HG03571 (cell line): Measurements from ENCODE around the gene ELMO1.
A peak's percentile ranks its signal among the peaks of the same experiment; 100 is the strongest.

Experiments
- ATAC-seq: cut with Tn5 transposase; IDR thresholded peaks from one replicate; pipeline ENCODE4 v1.9.1; 2021; ENCODE audit not compliant: unreplicated experiment

The ELMO1 gene

DNA sequence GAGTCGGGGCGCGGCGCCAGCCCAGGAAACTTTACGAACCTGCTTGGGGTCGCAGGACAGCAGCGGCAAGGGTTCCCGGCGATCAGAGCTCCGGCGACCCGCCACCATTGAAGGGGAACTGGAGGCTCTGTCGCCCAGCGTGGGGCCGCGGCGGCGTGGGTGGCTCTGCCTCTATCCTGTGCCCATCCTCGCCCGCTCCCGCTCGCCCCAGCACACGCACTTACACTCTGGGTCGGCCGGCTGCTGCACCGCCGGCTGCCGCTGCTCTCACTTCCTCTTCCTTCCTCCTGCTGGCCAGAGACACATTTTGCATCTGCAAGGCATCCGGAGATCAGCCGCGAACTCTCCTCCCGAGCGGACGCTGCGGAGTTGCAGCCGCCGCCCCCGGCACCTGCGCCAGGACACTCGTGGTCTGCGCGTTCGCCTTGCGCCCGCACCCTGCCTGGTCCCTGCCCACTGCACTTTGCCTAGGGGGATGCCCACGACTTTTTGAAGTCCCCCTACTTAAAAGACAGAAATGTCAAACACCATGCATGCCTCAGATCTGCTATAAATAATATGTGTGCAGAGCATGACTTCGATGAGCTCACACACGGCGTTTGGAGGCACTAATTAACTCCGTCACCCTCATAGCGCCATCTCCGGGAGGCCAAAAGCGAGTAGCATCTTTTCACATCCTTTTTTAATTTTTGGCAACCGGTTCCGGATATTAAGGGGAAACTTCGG is at the start of gene ELMO1:
TSS of gene ELMO1 (minus strand) at position 229 of the 726 bp plus-strand sequence. CDS start 106,174 bp downstream, outside the sequence.
- ATAC-seq = peak; percentile 93

GRCh38 chr7:37497576-37497975 is 48.9 kb upstream of the ELMO1 start:
- no peak for ATAC-seq

GRCh38 chr7:37495574-37496184 is 47.0 kb upstream of the ELMO1 start:
- ATAC-seq = no peak

DNA sequence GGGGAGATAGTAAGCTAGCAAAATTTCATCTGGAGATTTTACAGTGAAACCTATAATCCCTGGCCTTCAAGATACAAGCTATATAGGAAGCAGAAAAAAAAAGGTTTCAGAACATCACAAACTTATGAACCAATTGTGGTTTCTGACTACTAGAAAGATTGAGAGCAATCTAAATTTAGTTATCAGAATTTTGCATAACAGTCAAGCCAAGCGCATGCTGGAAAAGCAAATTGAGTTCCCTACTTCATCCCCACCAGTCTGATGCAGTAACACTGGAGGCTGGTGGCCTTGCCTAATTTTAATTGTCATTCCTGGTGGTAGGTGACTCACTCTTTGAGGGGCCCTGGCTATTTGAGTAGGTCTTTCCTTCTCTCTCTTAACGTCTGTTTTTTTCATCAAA is 46.3 kb upstream of the ELMO1 start:
- ATAC-seq = no peak

DNA sequence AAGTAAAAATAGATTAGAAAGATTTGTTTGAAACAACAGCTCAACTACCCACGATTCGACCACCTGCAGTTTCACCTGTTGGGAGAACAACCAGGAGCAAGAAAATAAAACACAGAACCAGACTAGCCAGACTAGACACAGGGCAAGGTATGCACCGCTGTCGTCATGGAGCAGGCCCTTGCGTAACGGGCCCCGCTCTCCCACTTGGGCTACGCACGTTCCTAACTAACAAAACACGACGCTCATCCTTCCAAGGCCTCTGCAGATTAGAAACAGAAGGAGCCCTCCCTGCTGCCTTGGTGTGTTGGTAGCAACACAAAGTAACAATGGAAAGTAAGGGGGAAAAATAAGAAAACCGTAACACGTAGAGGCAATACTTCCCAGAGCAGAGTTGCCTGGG is 45.1 kb upstream of the ELMO1 start:
- no peak for ATAC-seq

DNA sequence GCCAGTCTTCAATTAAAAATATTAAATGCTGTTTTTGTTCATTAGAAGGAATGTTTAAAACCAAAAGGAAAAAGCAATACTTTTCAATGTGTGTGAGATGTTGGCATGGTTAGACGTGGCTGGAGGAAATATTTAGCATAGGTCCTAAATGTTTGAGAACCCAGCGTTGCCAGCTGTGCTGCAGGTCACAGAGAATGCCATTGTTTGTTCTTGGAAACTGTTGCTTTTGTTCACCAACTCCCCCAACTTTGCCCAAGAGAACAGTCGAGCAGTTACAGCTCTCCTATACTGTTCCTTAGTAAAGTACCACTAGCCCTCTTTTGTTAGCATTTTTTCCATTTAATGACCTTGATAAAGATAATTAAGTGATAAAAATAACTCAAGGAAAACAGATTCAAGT is 44.5 kb upstream of the ELMO1 start:
- ATAC-seq = no peak

GRCh38 chr7:37491919-37492694 is 43.4 kb upstream of the ELMO1 start:
- ATAC-seq = no peak

DNA sequence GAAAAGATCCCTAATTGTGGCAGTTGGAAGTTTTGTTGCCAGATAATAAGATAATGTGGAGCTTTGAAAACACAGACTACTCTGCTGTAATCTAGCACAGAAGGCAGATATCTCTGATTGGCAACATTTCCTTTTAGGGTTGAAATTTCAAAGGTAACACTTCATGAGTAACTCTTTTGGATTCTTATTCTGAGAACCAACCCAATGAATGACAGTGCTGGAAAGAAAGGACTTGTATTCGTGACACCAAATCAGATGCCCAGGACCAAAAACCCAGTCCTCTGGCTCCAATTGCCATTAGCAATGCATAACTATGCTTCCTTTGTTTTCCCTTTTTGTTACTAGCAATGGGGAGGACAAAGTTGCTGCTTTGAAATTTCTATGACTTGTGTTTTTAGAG is 41.0 kb upstream of the ELMO1 start:
- ATAC-seq = no peak

DNA sequence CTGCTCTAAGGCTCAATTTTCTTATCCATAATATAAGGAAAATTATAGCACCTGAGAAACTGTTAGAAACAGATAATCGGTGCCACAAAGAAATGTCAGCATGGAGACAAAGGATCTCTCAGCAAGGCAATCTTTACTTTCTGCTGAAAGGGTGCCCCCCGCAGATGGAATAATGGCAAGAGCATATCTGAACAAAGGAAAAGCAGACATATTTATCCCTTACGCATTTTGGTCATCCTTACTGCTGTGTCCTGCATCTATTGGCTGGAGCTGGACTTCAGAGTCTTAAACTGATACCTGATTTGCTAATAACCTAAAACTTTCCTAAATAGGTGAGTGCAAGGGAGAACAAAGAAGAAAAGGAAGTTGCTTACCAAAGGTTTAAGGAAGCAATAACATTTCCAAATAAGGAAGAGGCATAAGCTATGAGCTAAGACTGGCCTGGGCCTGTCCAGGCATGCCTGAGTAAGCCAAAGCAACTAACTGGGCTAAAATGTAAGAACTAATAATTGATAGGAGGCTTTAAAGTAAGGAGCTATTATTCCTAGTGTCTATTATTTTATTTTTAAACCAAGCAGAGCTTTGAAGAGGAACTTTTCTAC is 39.6 kb upstream of the ELMO1 start:
- ATAC-seq = no peak

- ATAC-seq = no peak
Observed at GRCh38 chr7:37484426-37485073, 35.9 kb upstream of the ELMO1 start.

DNA sequence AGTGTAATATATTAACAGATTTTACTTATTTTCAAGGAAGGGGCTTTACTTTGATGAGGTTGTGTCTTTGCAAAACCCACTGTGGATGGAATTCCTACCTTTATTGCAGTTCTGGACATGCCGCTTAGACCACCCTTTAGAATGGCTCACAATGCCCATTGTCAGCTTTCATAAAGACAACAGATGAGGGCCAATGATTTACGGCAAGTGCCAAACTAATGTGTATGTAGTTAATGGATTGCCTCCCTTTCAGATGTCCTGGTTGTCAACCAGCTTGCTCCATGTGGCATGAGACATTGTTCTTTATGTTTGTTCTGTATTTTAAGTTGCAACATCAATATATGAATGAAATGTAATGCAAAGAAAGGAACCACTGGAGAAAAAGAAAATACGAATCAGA is 35.0 kb upstream of the ELMO1 start:
- ATAC-seq = no peak

DNA sequence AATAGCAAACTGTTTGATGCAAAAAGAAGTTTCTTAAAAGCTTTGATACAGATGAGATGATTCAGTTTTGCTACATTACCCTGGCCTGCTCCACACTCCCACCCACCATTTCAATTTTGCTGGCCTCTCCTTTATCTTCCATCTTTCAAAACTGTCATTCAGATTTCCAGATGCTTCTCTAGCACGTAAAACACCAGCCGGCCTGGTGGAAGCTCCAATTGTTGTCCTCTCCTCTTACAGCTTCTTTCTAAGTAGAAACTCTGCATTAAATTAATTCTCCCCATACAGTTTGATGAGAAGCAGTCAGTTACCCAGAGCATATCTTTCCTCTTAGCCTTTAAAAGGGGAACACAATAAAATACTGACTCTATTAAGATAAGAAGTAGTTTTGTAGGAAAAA is 34.3 kb upstream of the ELMO1 start:
- ATAC-seq = no peak

DNA sequence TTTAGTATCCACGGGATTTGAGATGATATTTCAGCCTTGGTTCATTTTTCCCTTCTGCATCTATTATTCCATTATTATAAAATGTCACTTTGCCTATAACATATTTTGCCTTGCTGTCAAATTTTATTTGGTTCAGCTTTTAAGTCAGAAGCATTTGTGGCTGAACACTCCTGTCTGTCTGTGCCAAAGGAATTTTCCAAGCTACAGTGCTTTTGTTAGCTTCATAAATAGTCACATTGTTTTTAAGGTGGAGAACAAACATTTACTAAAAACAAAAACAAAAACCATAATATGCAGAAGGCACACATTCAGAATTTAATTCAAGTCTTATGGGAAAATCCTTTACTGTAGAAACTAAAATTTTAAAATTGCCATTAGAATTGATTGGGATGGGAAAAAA is 33.8 kb upstream of the ELMO1 start:
- no peak for ATAC-seq

GRCh38 chr7:37481722-37482288 is 33.1 kb upstream of the ELMO1 start:
- ATAC-seq = no peak

DNA sequence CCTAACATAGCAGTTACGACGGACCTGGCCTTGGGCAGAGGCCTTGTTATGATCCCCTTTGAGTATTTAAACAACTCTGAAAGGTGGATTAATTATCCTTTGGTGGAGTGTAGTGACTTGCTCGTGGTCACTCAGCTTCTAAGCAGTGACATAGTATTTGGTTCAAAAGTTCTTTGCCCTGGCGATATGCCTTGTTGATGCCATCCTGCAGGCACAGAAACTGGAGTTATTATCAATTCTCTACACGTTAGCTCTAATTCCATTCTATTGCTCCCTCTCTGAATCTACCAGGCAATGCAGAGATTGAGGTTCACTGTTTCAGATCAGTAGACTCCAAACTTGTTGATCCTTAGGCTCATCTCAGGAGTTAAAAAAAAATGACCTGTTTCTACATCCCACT is 32.5 kb upstream of the ELMO1 start:
- no peak for ATAC-seq

DNA sequence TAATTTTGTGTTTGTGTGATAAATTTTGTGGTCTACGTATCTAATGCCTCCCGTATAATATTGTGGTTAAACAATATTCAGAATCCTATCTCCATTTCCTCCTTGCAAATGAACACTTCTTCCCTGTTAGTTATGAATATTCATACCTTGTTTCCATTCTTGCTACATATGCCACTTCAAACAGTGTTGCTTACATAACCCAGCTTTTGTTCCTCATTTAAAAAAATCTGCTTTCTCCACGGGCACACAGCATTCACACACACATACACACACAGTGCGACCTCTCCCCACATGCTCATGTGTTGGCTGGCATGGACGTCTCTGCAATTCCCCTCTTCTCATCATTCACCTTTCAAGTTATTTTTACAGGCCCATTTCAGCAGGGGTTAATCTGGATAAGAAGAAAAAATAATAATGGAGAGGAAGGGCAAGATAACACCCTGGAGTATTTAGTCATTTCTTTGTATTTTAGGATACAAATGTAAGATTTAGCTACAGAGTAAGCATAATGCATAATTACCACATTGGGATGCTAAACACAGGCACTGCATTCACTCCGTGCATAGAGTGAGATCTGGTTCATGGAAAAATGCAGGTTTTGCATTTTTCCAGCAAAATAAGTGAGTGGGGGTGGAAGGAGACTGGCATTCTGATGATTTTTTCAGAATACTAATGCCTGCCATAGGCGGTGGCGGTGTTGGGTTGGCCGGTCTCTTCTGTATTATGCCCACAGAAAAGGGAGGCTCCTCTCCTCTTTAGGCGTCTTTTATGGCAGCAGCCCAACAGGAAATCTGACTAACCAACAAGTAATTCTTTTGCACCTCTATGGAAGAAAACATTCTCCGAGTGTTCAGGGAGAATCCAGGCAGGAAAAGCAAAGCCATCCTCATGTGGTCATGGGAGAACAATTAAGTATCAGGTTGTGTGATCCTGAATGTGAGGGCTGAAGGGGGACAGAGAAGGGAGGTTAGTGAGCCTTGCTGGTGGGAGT is 31.7 kb upstream of the ELMO1 start:
- no peak for ATAC-seq

DNA sequence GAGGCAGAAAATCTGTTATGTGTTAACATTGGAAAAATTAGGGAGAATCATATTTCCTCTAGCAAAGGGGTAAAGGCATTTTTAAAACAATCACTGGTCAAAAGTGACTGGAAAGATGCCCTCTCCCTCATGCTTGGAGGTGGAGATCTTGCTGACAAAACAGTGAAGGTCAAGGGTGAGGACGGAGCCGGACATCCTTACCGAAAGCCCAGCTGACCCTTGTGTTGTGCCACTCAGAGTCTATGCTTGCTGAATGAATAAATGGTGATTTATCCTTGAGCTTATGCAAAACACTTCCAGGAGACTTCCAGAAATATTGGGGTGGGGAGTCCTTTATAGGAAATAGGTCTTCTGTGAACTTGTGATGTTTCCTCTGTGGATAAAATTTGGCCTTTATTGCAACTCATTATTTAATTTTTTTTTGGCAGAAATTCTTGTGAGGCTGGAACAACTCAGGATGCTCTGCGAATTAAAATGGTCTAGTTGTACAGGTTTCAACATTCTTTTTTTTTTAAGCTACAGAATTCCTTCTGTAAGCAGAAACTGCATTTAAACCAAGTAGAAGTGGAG is 28.3 kb upstream of the ELMO1 start:
- no peak for ATAC-seq

GRCh38 chr7:37476428-37476827 is 27.8 kb upstream of the ELMO1 start:
- no peak for ATAC-seq

DNA sequence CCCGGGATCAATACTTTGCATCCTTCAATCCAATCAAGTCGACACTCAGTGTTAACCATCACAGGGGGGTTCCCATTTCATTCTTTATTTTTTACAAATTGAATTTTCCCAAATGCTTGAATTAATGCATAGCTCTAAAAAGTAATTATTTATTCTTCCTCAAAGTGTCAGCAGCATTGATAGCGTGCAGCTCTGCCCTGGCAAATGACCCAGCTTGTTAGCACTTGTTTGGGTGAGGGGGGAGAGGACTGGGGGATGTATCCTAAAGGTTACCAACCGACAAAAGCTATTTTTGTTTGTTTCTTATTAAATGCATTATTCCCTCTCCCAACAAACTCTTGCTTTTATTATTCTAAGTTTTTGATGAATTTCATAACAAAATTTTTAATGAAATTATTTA is 27.0 kb upstream of the ELMO1 start:
- no peak for ATAC-seq
